Psoas muscle (tissue), 8 donors: ENCODE measurements around the gene HIVEP1. TPM values are rescaled to one million over a fixed set of nuclear protein-coding genes. Genes with fewer than 3 reads are reported as not detected.

Experiments used
- ATAC-seq, 4 donors: fragments of 200-7000 bp; cut with Tn5 transposase; one replicate each; pipeline ENCODE4 v1.9.1; 2020; ENCODE audit warnings: moderate library complexity in 3 of 4, mild to moderate bottlenecking in 2 of 4
- DNase-seq, 2 donors: peaks; one replicate each; pipeline ENCODE4 v3.0.0-alpha.2; 2020
- H3K27ac ChIP-seq: fragments of 200-600 bp; one replicate; pipeline ENCODE4 v1.8.0; 2022
- H3K27me3 ChIP-seq, 3 donors: fragments of 200-600 bp in 1 of 3; one replicate each; pipeline versions ENCODE4 v1.6.1 to v1.8.0; 2013 to 2022; ENCODE audit warnings: low read length in 2 of 3, mild to moderate bottlenecking in 2 of 3, moderate library complexity in 1 of 3; ENCODE audit not compliant: insufficient read depth in 3 of 3
- H3K36me3 ChIP-seq, 2 donors: fragments of 200-600 bp in 1 of 2; one replicate each; pipeline versions ENCODE4 v1.6.1 to v1.8.0; 2013 to 2022; ENCODE audit warnings: low read depth in 1 of 2, mild to moderate bottlenecking in 1 of 2, moderate library complexity in 1 of 2; ENCODE audit not compliant: insufficient read depth in 1 of 2
- H3K4me1 ChIP-seq: fragments of 200-600 bp; one replicate; pipeline ENCODE4 v1.8.0; 2022
- H3K4me3 ChIP-seq: fragments of 200-600 bp; one replicate; pipeline ENCODE4 v1.8.0; 2022; ENCODE audit warnings: mild to moderate bottlenecking
- H3K9me3 ChIP-seq: fragments of 200-600 bp; one replicate; pipeline ENCODE4 v1.8.0; 2022
- WGBS, 3 donors: extraction: QIAGEN DNeasy Blood & Tissue Kit; methylation state at CpG; one replicate each; pipeline versions ENCODE4 v1.1.6 to v1.1.7; 2013; 5-methylcytosine and 5-hydroxymethylcytosine counted together
- intact Hi-C, 2 donors: fragments of 100-400 bp; cut with DNase I; formaldehyde crosslinking; loops; one replicate each; pipeline versions ENCODE4 v1.11.0 to v1.14.2; 2022
- polyA plus RNA-seq, 3 donors: library from polyadenylated mRNA; stranded (reverse); fragments of 200-250 nt; gene quantifications; one replicate each; pipeline ENCODE4 v1.2.3, GENCODE V29; 2013
- total RNA-seq, 4 donors: library from RNA; stranded (reverse); fragmentation: NEBNext Ultra II Directional in 2 of 4; extraction: Animal tissue kit (Norgen Biotek cat#: 25700) in 2 of 4; gene quantifications; one replicate each; pipeline versions ENCODE4 v1.2.1 to v1.2.4, GENCODE V29; 2021 to 2023
- TF ChIP-seq, protein P1 (sequence below): fragments of 200-600 bp; IDR thresholded peaks from one replicate; pipeline ENCODE4 v1.8.0; 2022; ENCODE audit warnings: antibody characterized with exemption
- donor health status: healthy with polysubstance abuse.
- donor health status: DM: no; HTN: no; CAD: no; lungs with moderate emphysema.
- donor health status: Bipolar disorder and iron deficiency.
- donor health status: healthy.
- donor health status: DM: yes; HTN: yes; CAD: no.
- donor health status: DM: no; HTN: no; CAD: no.
- donor health status: DM: no; HTN: no; CAD: no.
- donor health status: DM: yes; HTN: yes; CAD: no.

The HIVEP1 gene
- total and polyA plus RNA-seq, 7 donors, result 4.0 to 13.1 (median 6.7) TPM

DNA sequence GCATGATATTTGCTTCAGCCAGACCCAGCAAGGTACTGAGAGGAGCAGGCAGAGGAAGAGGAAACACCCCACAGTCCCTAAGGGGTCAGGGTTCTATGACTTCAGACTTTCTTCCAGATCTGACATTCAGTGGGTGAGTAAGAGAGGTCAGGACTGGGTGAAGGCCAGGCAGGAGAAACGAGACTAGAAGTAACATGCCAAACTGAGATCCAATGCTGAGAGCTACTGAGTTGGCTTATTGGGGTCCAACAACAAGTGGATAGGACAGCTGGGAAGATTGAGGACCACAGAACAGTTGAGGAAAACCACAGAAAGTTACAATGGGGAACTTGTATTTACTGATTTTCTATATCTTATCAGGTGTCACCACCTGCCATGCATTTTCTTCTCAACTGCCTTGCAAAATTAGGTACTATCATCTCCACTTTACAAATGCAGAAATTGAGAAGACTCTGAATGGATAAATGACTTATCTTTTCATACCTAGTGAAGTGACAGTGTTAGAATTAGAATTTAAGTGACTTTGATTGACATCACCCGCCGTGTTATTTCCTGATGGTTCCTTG lies 43.8 kb upstream of the HIVEP1 start:
- no peak overlapping the region for H3K27ac ChIP-seq
- no peaks in the 10 kb centered on the region for H3K36me3 ChIP-seq
- intact Hi-C loops, result no loop called here
- H3K4me3 ChIP-seq, result no peak overlapping the region
- TF ChIP-seq, protein P1, sequence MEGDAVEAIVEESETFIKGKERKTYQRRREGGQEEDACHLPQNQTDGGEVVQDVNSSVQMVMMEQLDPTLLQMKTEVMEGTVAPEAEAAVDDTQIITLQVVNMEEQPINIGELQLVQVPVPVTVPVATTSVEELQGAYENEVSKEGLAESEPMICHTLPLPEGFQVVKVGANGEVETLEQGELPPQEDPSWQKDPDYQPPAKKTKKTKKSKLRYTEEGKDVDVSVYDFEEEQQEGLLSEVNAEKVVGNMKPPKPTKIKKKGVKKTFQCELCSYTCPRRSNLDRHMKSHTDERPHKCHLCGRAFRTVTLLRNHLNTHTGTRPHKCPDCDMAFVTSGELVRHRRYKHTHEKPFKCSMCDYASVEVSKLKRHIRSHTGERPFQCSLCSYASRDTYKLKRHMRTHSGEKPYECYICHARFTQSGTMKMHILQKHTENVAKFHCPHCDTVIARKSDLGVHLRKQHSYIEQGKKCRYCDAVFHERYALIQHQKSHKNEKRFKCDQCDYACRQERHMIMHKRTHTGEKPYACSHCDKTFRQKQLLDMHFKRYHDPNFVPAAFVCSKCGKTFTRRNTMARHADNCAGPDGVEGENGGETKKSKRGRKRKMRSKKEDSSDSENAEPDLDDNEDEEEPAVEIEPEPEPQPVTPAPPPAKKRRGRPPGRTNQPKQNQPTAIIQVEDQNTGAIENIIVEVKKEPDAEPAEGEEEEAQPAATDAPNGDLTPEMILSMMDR, result no peak
- DNase-seq (no peak), ATAC-seq (no peak)
- 68 to 82% (median 79%) methylated on average over 3 of the region's 3 CpGs for WGBS, 3 donors
- no peaks in the 10 kb centered on the region for H3K9me3 ChIP-seq
- no peaks in the 10 kb centered on the region for H3K4me1 ChIP-seq
- H3K27me3 ChIP-seq, result no peaks in the 10 kb centered on the region

DNA sequence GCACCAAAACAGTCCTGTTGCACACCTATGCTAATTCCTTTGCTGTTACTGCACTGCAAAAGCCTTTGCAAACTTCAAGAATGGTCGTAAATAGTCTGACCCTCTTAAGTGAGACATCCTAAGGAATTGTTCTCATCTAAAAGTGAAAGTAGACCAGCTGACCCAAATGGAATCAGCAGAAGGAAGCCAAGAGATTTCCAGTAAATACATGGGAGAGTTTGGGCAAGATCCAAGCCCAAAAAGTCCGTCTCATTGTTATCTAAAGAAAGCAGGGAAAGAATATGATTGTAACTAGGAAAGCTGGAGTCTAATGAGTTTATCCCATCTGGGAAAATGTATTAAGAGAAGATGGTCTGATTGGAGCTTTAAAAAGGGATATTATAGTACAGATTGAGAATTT lies 43.0 kb upstream of the HIVEP1 start:
- 42 to 52% (median 44%) methylated on average over 2 of the region's 2 CpGs for WGBS, 3 donors
- ATAC-seq (no peak), DNase-seq (no peak)
- TF ChIP-seq, protein P1, result no peak
- no peaks in the 10 kb centered on the region for H3K27me3 ChIP-seq
- H3K4me1 ChIP-seq, result no peaks in the 10 kb centered on the region
- no peak overlapping the region for H3K4me3 ChIP-seq
- H3K36me3 ChIP-seq, result no peaks in the 10 kb centered on the region
- intact Hi-C loops, result no loop called here
- no peaks in the 10 kb centered on the region for H3K9me3 ChIP-seq
- H3K27ac ChIP-seq, result no peak overlapping the region

DNA sequence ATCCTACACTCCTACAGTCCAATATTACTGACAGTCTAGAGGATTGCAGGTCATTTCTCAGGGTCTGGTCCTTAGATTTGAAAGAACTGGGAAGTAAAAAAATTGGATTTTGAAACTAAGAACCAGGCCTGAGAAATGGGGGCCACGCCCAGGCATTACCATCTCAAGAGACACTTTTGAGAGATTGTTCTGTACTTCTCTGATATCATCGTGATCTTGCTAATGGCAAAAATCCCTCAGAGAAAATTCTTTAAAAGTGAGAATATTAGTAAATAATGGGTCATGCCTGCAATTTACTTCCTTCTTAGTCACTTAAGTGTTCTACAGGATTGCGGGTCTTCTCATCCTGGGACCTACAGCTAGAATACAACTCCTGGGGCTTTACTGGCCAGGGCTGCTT lies 42.0 kb upstream of the HIVEP1 start:
- Histone ChIP-seq H3K4me1 (no peaks in the 10 kb centered on the region), H3K36me3 (no peaks in the 10 kb centered on the region), H3K4me3 (no peak overlapping the region), H3K27me3 (no peaks in the 10 kb centered on the region), H3K9me3 (no peaks in the 10 kb centered on the region), H3K27ac (no peak overlapping the region)
- intact Hi-C loops, result no loop called here
- 90 to 96% (median 92%) methylated on average over 3 of the region's 3 CpGs for WGBS, 3 donors
- DNase-seq (peak in 1 of 2 donors; percentile 38), ATAC-seq (no peak)
- TF ChIP-seq, protein P1, result no peak

DNA sequence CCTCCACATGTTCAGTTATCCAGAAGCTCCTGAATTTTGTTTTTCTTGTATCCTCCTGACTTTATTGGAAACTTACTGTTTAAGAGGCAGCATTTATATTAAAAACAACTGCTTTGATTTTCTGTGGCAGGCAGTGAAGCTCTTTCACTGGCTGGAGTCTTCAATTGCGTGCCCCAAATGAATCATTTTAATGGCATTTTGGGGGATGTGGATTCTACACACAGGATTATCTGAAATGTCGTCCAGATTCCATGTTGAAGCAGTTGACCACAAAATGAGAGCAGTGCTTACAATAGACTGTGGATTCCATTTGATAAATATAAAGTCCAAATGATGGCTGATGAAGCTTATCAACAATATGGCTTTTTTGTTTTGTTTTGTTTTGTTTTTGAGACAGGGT lies 41.0 kb upstream of the HIVEP1 start:
- intact Hi-C loops, result no loop called here
- no peaks in the 10 kb centered on the region for H3K27me3 ChIP-seq
- no peaks in the 10 kb centered on the region for H3K9me3 ChIP-seq
- no peaks in the 10 kb centered on the region for H3K4me1 ChIP-seq
- no peak overlapping the region for H3K4me3 ChIP-seq
- WGBS, 3 donors, result 51 to 76% (median 55%) methylated on average over 2 of the region's 2 CpGs
- no peak for ATAC-seq
- no peak overlapping the region for H3K27ac ChIP-seq
- TF ChIP-seq, protein P1, result no peak
- DNase-seq, result no peak
- no peaks in the 10 kb centered on the region for H3K36me3 ChIP-seq

DNA sequence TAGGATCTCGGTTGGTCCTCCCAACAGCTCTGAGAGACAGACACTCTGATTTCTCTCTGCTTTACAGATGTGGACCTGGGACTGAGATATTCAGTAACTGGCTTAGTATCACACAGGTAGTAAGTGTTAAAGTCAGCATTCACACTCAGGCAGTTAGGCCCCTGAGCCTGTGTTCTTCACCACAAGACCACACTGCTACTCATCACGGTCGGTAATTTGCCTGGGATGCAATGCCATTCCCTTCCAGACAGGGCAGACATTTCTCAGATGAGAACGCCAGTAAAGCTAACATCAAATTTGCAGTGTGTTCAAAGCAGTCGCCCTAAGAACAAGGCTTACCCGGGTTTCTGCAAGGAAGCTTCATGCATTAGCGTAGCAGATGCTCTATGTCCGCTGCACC lies 39.8 kb upstream of the HIVEP1 start:
- Histone ChIP-seq H3K9me3 (no peaks in the 10 kb centered on the region), H3K27ac (no peak overlapping the region), H3K27me3 (no peaks in the 10 kb centered on the region), H3K4me1 (no peaks in the 10 kb centered on the region), H3K4me3 (no peak overlapping the region), H3K36me3 (no peaks in the 10 kb centered on the region)
- DNase-seq (no peak), ATAC-seq (no peak)
- intact Hi-C loops, result no loop called here
- TF ChIP-seq, protein P1, result no peak
- WGBS, 3 donors, result 84 to 90% (median 87%) methylated on average over 8 of the region's 8 CpGs
